GM21786 (cell line): Measurements from ENCODE around the gene KICS2.

ENCODE experiments used
- ATAC-seq: cut with Tn5 transposase; IDR thresholded peaks from one replicate; pipeline ENCODE4 v1.9.1; 2021; ENCODE audit not compliant: unreplicated experiment

KICS2 gene

DNA sequence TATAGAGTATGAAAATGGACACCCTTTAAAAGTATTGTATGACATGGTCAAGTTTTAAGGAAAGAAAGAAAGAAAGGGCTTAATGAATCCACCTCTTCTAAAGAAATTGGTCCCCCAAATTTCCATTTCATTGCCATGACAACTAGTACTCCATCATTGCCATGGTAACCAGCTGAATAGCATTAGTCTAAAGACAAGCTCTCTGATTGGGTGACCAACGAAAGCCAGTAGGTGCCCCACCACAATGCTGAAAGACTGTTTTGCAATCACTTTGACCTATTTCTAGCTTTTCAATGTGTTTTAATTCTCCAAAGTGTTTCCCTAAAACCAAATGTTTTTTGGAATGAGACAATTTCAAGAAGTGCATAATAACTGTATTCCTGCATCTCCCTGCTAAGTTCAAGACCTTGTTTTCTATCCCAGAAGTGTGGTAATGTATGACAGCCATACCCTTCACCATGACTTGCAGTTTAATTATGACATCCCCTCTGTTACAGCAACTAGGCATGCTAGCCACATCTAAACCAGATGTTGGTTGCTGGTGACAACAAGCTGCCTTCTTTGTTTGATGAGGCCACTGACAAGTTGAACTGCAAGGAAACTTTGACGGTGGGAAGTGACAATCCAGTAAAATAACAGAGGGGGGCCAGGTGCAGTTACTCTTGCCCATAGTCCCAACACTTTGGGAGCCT is 46.7 kb downstream of the KICS2 start:
- ATAC-seq, result no peak

DNA sequence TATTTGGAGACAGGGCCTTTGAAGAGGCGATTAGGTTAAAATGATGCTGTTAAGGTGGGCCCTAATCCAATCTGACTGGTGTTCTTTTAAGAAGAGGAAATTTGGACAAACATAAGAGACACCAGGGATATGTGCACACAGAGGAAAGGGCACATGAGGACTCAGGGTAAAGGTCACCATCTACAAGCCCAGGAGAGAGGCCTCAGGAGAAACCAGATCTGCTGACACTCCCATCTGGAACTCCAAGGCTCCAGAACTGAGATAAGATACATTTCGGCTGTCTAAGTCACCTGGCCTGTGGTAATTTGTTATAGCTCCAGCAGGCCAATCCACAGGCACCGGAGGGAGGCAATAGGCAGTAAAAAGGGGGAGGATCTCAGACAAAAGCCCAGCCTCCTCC is 48.6 kb downstream of the KICS2 start:
- ATAC-seq, result no peak
